ENCODE measurements around the gene GP1BB.

- TF ChIP-seq CTCF (IDR thresholded peaks at IDR 0.05) = no peak
- no peak for TF ChIP-seq POLR2A (IDR thresholded peaks at IDR 0.05)
These were observed 15.5 kb downstream of the GP1BB start for GRCh38 chr22:19738664-19739447.
